ENCODE data around the gene DCLK3.

The DCLK3 gene

DNA sequence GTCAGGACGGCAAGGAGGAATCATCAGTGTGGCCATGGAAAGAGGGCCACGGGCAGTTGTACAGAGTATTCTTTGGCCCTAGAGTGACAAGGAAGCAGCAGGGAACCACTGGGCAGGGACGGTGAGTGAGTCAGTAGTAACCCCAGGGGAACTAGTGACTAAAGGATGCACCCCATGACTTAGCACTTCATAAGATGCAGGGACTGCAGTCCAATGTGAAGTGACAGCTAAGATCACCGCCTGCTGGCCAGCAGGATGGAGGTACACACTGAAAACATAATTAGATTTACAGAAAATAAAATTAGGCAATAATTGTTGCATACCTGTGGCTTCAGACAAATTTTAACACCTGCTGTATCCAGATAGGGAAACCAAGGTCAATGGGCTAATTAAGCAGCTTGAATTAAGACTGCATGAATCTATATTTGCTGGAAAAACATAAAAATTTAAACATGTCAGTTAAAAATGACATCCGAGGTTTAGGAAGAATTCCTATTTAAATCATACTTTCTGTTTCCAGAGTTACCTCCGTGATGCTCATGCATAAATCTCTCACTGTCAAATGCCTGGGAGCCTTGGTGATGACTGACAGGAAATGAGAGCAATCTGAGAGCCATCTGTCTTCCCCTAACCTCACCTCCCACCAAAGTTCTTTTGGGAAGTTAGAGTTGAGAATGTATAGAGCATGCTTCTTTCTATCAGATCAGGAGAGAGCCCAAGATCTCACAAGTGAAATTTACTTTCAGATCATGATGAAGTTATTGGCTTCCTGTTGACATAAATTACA lies 56.5 kb downstream of the DCLK3 start:
- DNase-seq = no peak

DNA sequence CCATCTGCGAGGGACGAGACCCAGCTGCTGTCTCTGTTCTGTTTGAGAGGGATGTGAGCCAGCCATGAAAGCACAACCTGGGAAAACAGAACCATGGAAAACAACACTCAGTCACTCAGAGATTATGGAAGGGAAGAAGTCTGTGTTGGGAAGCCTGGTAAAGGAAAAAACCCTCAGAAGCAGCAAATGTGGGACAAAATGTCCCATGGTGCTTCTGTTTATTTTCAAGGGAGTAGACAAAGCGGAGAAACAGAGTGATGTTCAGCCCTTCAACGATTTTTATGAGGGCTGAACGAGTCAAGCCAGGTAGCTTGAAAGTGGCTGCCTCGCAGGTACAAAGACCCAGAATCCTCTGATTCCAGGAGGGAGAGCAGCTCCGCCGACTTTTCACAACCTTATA lies 59.3 kb downstream of the DCLK3 start:
- no peak for DNase-seq

DNA sequence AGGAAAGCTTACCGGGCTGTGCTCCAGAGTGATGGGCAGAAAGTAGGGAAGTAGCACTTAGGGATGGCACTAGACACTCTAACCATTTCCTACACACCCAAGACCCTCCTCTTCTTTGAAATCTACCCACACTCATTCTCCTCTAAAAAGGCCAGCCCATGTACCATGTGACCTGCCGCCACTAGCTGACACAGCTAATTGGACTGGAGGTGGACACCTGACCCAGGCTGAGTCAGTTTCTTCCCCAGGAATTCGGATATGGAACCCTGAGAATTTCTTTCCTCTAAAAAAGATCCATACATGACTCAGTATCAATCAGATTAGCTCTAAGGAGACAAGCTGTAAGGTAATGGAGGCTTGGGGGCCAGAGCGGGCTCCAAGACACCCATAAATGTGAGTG lies 60.1 kb downstream of the DCLK3 start:
- no peak for DNase-seq

DNA sequence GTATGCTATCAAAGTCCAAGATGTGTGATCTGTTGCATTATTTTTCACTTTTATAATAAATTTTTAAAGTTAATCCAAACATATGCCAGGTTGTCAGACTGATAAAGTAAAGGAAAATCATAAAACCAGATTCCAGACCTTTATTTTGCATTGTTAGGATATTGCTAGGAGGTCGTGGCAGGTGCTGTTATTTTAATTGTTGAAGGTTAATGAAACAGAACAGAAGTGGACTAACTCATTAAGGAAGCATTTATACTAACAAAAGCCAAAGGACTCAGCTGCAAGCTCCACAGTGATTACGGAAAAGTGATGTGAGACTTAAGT lies 63.1 kb downstream of the DCLK3 start:
- DNase-seq = no peak

DNA sequence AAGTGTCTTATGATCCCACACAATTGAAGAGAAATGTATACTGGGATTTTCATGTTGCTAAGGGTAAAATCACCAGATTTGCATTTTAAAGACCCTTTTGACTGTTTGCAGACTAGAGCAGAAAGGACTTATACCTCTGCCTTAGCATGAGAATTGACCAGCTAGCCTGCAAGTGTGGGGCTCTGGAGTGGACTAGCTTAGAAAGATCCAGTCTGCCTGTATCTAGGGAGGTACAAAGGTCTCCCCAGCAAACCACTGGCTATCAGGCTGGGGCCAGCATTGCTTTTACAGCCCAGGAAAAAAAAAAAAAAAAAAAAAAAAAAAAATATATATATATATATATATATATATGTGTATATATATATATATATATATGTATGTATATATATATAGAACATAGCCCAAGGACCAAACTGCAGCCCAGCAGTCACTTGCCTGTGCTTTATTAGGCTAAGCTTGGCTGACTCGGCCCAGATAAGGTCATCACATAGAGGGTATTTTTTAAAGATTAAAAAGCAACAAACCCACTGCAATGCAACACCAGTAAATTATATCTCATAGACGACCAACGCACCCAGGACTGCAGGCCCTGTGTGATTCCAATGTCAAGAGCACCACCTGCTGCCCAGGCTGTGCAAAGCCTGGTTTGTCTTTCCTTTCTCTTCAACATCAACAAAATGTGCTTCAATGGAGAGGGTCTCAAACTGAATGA lies 63.7 kb downstream of the DCLK3 start:
- peak; percentile 20 to 71 for DNase-seq

DNA sequence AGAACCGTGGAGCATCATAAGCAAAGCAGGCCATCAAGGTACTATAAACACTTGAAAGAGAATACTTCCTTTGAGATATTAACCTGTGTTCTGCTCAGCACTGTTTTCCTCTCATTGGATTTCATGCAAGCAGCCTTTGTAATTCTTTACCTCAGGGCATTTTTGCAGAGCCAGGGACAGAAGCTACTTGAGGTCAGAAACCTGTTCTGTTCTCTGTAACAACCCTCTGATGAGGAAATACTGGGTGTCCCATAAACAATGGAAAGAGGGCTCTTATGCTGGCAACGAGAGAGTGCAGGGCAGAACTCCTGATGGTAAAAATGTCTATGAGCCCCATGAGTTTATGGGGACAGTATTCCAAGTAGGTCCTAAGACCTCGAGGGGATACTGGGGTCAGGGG lies 66.0 kb downstream of the DCLK3 start:
- no peak for DNase-seq

DNA sequence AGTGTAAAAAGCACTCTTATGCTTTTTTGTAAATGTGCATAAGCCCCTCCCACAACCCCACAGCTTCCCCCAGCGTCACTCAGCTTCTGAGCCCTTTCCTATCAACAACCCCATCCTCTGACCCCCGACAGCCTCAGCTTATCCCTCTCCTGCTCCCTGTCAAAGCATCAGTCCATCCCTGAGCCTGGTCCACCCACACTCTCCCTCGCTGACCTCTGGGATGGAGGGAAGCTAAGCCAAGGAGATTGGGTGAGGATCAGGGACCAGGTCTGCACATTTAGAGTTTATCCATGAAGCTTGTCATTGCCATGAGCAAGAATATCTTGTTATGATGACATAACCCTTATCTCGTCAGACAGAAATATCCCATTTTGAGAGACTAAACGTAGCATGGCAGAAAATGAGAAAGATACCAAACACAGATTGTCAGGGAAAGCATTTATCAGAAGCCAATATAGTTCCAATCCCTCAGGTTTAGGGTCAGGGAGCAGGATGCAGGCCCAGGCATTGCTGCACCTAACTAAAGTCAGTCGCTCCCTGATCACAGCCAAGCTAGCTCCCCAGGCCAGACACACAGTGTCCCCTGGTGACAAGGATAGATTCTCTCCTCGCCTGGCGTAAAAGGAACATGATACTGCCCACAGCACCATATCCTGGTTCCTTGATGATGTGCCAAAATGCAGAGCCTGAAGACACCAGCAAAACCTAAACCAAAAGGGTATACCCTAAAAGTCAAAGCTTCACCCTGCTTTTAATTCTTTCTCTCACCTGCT lies 66.9 kb downstream of the DCLK3 start:
- DNase-seq = no peak

DNA sequence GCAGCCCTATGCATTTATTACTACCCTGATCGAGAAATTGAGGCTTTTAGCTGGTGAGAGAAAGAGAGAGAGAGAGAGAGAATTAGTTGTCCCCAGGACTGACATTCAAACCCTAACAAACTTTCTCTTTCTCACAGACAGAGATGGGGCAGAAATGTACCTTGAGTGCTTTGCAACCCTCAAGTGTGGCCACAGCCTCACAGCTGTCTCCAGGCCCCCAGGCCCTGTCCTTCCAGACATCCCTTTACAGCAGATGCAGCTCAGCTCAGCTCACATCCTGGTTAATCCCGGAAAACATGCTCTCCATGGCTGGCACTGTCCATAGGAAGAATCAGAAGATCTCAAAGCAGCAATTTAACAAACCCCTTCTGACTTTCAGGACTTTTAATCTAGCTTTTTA lies 67.6 kb downstream of the DCLK3 start:
- DNase-seq = no peak

DNA sequence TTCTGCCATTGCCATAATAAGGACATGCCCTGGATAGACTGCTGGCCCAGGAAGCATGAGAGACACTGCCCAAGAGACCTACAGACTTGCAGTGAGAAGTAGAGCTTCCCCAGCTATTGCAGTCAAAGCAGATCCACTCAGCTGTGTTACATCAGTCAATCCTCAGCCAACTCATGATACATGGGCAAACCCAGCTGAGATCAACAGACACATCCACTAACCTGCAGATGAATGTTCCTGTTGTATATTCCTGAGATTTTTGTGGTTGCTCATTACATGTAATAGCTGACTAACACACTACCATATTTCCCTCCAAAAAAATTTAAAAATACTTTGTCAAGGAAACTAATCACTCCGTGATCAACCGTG lies 68.6 kb downstream of the DCLK3 start:
- DNase-seq = no peak

DNA sequence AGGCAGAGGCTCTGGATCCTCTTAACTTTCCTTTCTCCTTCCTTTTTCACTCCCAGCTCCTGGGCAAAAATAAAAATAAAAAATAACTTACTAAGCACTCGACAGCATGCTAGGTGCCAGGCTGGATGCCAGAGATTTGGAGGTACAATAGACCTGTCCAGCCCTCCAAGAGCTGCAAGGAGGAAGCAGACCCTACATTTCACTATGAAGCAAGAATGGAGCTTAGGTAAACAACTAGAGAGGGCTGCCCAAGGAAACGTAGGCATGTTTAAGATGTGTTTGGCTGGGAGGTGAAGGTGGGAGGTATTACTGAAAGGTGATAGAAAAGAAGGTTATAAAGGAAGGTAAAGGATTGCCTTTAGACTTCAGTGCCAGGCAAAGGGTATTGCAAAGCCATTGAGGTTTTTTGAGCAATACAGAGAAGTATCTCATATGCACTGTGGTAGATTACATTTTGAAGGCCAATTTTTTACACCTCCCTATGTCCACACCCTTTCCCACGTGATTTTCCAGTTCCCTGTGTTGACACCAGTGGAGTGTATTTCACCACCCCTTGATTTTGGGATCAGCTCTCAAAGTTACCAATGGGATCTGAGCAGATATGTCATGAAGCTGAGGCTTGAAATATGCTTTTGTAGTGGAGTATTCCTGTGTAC lies 69.1 kb downstream of the DCLK3 start:
- DNase-seq = no peak

DNA sequence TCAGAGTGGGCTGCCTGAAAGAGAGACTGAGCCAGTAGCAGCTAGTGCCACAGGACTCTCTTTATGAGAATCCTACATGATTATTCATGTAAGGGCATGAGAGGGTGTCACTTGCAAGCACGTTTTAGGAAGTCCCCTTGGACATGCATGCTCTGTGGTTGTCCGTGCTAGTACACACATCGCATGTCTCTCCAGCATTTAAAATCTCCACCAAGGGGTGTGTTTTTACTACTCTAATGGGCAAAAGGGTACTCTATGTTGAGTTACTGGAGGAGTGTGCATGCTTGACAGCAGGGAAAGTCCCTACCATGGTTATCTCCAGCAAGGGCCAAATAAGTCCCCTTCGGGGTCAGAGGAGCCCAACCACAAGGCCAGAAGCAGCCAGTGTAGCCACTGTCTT lies 70.7 kb downstream of the DCLK3 start:
- DNase-seq = no peak

DNA sequence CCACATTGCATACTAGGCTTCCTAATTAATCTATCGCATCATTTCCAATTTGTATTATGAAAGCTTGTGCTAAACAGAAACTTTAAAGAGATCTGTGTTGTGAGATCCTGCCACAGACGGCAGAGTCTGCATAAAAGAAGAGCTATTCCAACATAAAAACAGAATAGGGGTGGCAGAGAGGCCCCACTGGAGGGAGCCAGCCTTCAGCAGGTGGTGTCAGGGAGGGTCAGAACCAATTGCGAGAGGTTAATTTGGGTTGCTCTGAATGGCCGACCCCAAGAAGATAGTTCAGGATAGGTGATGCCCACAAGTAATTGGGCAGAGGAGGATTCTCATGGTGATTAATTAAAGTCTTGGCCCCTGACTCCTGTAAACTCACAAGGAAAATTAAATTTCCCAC lies 74.8 kb downstream of the DCLK3 start:
- DNase-seq = no peak

DNA sequence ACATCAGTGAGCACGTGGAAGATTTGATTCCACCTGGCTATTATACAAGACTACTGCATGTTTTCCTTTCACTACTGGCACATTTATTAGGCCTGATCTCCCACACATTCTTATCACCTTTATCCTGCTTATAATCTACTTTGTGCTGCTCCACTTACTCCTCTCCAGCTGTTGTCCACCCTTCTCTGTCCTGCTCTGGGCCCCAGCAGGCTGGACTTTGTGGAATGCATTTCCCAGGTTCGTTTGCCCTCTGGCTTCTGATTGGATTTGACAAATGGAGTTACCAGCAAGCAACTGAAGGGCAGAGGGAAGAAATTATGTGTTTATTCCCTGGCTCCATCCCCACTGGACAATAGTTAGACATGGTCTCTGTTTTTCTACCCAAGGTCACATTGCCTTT lies 75.5 kb downstream of the DCLK3 start:
- no peak for DNase-seq

DNA sequence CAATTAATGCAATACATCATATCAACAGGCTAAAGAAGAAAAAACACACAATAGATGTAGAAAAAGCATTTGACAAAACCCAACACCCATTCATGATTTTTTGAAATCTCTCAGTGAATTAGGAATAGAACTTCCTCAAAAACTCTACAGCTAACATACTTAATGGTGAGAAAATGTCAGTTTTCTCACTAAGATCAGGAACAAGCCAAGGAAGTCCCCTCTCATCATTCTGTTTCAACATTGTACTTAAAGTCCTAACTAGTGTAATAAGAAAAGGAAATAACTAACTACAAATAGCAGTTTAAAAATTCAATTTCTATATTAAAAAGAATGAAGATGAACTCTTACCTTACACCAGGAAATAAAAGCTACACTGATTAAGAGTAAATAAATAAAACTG lies 77.8 kb downstream of the DCLK3 start:
- DNase-seq = no peak

DNA sequence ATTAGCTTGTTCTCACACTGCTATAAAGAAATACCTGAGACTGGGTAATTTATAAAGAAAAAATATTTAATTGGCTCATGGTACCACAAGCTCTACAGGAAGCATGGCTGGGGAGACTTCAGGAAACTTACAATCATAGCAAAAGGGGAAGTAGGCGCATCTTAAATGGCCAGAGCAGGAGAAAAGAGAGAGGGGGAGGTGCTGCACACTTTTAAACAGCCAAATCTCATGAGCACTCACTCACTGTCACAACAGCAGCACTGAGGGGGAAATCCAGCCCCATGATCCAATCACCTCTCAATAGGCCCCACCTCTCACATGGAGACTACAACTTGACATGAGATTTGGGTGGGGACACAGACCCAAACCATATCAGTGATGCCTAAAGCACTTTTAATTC lies 82.5 kb downstream of the DCLK3 start:
- no peak for DNase-seq

DNA sequence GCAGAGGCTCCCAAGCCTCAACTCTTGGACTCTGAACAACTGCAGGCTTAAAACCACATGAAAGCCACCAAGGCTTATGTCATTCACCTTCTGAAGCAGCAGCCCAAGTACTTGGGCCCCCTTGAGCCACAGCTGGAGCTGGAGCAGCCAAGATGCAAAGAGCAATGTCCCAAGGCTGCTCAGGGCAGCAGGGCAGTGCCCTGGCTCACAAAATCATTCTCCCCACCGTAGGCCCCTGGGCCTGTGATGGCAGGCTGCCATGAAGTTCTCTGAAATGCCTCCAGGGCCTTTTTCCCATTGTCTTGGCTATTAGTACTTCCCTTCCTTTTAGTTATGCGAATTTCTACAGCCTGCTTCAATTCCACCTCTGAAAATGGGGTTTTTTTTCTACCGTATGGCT lies 83.4 kb downstream of the DCLK3 start:
- no peak for DNase-seq

DNA sequence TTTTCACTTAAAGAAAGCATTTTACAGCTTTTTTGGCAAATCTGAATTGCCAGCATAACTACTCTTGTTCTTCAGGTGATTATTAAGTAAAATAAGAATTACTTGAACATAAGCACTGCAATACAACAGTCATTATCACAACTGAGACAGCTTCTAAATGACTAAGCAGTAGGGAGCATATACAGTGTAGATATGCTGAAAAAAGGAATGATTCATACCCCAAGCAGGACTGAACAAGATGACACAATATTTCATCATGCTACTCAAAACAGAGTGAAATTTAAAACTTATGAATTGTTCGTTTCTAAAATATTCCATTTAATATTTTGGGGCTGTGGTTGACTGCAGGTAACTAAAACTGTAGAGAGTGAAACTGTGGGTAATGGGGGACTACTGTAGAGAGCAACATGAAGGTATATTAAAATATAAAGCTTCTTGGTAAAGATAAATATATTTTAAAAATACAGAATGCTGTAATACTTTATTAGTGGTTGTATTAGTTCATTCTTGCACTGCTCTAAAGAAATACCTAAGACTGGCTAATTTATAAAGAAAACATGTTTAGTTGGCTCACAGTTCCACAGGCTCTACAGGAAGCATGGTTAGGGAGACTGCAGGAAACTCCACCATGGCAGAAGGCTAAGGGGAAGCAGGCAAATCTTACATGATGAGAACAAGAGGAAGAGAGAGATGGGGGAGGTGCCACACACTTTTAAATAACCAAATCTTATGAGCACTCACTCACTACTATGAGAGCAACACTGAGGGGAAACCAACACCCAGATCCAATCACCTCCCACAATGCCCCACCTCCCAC lies 84.8 kb downstream of the DCLK3 start:
- DNase-seq = no peak

DNA sequence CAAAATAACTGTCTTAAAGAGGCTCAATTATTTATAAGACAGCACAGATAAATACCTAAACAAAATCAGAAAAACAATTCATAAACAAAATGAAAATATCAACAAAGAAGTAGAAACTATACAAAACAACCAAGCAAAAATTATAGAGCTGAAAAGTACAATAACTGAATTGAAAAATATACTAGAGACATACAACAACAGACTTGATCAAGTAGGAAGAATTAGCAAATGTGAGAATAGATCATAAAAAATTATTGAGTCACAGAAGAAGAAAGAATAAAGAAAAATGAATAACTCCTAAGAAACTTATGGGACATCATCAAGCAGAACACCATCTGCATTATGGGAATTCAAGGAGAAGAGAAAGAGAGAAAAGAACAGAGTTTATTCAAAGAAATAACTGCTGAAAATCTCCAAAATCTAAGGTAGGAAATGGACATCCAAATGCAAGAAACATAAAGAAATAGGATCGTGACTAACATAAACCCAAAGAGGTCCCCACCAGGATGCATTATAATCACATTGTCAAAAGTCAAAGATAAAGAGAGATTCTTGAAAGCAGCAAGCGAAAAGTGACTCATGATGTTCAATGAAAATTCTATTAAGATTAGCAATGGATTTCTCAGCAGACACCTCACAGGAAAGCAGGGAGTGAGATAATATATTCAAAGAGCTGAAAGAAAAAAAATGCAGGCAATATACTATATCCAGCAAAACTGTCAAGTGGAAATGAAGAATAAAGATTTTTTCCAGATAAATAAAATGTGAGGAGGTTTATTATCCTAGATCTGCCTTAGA lies 85.9 kb downstream of the DCLK3 start:
- DNase-seq = no peak

DNA sequence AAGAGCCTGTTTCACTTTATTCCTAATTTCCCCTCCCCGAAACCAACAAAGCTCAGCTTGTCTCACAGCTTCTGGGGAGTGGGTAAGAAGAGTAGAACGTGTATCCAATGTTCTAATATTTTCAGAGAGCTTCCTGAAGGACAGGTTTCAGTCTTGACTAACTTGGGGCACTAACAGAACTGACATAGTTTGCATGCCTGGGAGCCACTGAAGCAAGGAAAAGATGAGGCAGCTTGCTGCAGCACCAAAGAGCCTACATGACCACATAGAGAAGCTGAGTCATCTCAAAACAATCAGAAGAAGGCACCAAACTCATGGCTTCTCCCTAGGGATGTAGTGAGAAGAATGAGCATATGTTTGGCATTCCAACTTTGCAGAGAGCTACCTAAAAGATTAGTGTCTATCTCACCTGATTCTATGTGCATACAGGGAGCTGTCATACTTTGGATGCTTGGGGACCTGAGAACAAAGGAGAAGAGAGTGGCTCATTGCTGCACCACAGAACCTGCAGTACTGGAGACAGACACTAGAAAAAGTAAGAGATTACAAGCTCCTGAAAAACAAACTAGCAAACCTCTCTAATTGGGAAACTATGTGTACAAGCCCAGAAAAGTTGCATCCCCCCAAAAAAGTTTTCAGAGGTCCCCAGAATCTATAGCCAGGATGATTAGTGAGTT lies 86.9 kb downstream of the DCLK3 start:
- DNase-seq = no peak

DNA sequence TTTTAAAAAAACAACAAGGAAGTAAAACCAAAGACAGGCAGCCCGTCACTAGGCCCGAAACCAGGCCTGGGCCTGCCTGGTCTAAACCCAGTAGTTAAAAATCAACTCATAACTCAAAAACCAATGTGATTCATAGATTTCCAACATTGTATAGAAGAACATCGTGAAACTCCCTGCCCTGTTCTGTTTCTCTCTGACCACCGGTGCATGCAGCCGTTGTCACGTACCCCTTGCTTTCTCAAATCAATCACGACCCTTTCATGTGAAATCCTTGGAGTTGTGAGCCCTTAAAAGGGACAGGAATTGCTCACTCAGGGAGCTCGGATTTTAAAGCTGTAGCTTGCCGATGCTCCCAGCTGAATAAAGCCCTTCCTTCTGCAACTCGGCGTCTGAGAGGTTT lies 89.5 kb downstream of the DCLK3 start:
- DNase-seq = no peak

DNA sequence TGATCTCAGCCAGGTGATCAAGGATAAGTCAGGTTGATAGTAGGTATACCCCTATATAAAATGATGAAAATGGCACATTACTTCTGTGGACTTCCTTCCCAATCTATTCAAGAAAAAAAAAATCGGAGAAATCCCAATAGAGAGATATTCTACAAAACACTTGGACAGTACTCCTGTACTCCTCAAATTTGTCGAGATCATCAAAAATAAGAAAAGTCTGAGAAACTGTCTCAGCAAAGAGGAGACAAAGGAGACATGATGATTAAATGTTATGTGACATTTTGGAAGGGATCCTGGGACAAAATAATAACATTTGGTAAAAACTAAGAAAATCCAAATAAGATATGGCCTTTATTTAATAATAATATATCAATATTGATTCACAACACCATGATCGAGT lies 94.6 kb downstream of the DCLK3 start:
- no peak for DNase-seq
